A204.1 (cell line): ENCODE data around the gene KLRD1.
"Not testable (repeated sequence)": the region's sequence is repeated elsewhere in the genome, so short reads cannot be mapped to it uniquely, and the experiment has no call there.

ENCODE experiments used
- FAIRE-seq: peaks from 2 replicates; lab custom pipeline; 2012; peaks lifted over from hg19 to GRCh38; lab: Jason Lieb, UNC

KLRD1 gene

GRCh38 chr12:10307630-10308029 lies at the start of gene KLRD1:
Gene KLRD1, plus strand, starts transcription at chr12:10307870. Its CDS starts 208 bp downstream, at chr12:10308078.
- no peak for FAIRE-seq

GRCh38 chr12:10260927-10261326 lies 46.7 kb upstream of the KLRD1 start:
- FAIRE-seq = no peak

GRCh38 chr12:10268037-10268436 lies 39.6 kb upstream of the KLRD1 start:
- FAIRE-seq = no peak

- no peak for FAIRE-seq
These were observed 35.2 kb upstream of the KLRD1 start for GRCh38 chr12:10272467-10272866.

- FAIRE-seq = no peak
These were observed 30.9 kb upstream of the KLRD1 start for GRCh38 chr12:10276774-10277173.

GRCh38 chr12:10278104-10278503 lies 29.6 kb upstream of the KLRD1 start:
- no peak for FAIRE-seq

GRCh38 chr12:10279937-10280336 lies 27.7 kb upstream of the KLRD1 start:
- no peak for FAIRE-seq

GRCh38 chr12:10283027-10283426 lies 24.6 kb upstream of the KLRD1 start:
- no peak for FAIRE-seq

- FAIRE-seq = no peak
These were observed 21.8 kb upstream of the KLRD1 start for GRCh38 chr12:10285919-10286318.

GRCh38 chr12:10289005-10289754 lies 18.5 kb upstream of the KLRD1 start:
- no peak for FAIRE-seq

GRCh38 chr12:10291030-10291429 lies 16.6 kb upstream of the KLRD1 start:
- no peak for FAIRE-seq

- FAIRE-seq = no peak
These were observed 14.5 kb upstream of the KLRD1 start for GRCh38 chr12:10293151-10293550.

GRCh38 chr12:10293570-10294227 lies 14.0 kb upstream of the KLRD1 start:
- no peak for FAIRE-seq

GRCh38 chr12:10301103-10301502 lies 6.6 kb upstream of the KLRD1 start:
- no peak for FAIRE-seq

- FAIRE-seq = no peak
These were observed 3.5 kb upstream of the KLRD1 start for GRCh38 chr12:10304161-10304574.

GRCh38 chr12:10305411-10305810 lies 2.3 kb upstream of the KLRD1 start:
- no peak for FAIRE-seq

GRCh38 chr12:10310926-10311720 lies 3.5 kb downstream of the KLRD1 start:
- FAIRE-seq = peak; percentile 3

GRCh38 chr12:10319388-10319787 lies 11.7 kb downstream of the KLRD1 start:
- no peak for FAIRE-seq

GRCh38 chr12:10320643-10321042 lies 13.0 kb downstream of the KLRD1 start:
- FAIRE-seq = no peak

GRCh38 chr12:10328691-10329090 lies 21.0 kb downstream of the KLRD1 start:
- FAIRE-seq = not testable (repeated sequence)

- FAIRE-seq = peak; percentile 91
These were observed 24.1 kb downstream of the KLRD1 start for GRCh38 chr12:10331642-10332239.

- FAIRE-seq = not testable (repeated sequence)
These were observed 28.5 kb downstream of the KLRD1 start for GRCh38 chr12:10336196-10336595.

- not testable (repeated sequence) for FAIRE-seq
These were observed 30.8 kb downstream of the KLRD1 start for GRCh38 chr12:10338470-10338869.
